C4-2B (cell line): ENCODE results near the gene DAAM1.

Experiments
- H3K27ac ChIP-seq: fragments of 450-650 bp; 2 replicates; pipeline ENCODE4 v1.5.1; 2017
- ZFX ChIP-seq: fragments of 450-650 bp; IDR thresholded peaks from 2 replicates; pipeline ENCODE4 v1.6.1; 2017
- TF ChIP-seq, protein P1 (sequence below): fragments of 450-650 bp; conservative IDR thresholded peaks from 2 replicates; pipeline ENCODE4 v1.5.1; 2017; ENCODE audit warnings: mild to moderate bottlenecking

Gene DAAM1

GRCh38 chr14:59176765-59177164 is 11.7 kb upstream of the DAAM1 start:
- TF ChIP-seq, protein P1, sequence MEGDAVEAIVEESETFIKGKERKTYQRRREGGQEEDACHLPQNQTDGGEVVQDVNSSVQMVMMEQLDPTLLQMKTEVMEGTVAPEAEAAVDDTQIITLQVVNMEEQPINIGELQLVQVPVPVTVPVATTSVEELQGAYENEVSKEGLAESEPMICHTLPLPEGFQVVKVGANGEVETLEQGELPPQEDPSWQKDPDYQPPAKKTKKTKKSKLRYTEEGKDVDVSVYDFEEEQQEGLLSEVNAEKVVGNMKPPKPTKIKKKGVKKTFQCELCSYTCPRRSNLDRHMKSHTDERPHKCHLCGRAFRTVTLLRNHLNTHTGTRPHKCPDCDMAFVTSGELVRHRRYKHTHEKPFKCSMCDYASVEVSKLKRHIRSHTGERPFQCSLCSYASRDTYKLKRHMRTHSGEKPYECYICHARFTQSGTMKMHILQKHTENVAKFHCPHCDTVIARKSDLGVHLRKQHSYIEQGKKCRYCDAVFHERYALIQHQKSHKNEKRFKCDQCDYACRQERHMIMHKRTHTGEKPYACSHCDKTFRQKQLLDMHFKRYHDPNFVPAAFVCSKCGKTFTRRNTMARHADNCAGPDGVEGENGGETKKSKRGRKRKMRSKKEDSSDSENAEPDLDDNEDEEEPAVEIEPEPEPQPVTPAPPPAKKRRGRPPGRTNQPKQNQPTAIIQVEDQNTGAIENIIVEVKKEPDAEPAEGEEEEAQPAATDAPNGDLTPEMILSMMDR = no peak
- no peak for TF ChIP-seq ZFX

DNA sequence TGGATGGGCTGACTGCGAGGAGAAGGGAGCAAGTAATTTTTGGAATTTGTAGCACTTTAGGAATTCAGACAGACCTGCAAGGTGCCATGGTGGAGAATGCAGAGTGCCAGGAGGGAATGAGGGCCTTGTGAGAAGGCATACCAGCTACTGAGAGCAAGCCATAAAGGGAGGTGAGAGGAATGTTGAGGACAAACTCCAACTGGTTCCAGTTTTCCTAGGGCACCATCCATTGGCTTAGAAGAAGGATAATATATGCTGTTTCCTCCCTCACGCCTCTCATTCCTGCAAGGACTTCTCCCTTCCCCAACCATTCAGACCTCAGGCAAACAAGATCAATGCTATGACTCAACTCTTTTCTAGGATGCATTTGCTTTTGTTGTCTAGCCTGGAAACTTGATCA is 11.2 kb upstream of the DAAM1 start:
- TF ChIP-seq, protein P1 = no peak
- TF ChIP-seq ZFX = no peak
- H3K27ac ChIP-seq = no peak overlapping the region

More at GRCh38 chr14:59176765-59177164, 11.7 kb upstream of the DAAM1 start:
- H3K27ac ChIP-seq = no peak overlapping the region

DNA sequence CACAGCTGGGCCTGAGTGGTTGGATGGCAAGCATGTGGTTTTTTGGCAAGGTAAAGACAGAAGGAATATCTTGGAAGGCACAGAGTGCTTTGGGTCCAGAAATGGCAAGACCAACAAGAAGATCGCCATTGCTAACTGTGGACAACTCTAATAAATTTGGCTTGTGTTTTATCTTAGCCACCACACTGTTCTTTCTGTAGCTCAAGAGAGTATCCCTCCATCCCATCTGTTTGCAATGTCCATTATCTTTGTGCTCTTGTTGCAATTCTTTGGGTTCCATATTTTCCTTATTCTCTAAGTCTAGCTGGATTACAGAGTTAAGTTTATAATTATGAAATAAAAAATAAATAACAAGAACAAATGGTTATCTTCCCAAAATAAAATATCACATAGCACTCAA is 6.7 kb upstream of the DAAM1 start:
- no peak for TF ChIP-seq ZFX
- TF ChIP-seq, protein P1 = no peak
- H3K27ac ChIP-seq = no peak overlapping the region

- no peak overlapping the region for H3K27ac ChIP-seq
- TF ChIP-seq, protein P1 = no peak
- no peak for TF ChIP-seq ZFX
These were observed 5.8 kb upstream of the DAAM1 start for GRCh38 chr14:59182641-59183040.

GRCh38 chr14:59183150-59183549 is 5.3 kb upstream of the DAAM1 start:
- H3K27ac ChIP-seq = no peak overlapping the region
- TF ChIP-seq, protein P1 = no peak
- TF ChIP-seq ZFX = no peak

DNA sequence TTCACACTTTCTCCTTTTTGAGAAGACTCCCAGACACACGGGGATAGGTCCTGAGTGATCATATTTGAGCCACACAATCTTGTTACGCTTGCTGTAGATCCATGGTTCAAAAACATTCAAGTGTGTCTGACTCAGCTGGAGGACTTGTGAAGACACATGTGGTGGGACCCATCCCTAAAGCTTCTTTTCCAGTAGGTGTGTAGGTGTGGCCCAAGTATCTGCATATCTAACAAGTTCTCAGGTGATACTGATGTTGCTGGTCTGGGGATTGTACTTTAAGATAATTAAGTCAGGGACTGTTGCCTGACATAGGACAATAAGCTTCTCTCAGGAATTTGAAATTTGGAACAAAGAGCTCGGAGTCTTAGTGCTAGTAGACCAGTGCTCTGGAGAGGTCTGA is 4.1 kb upstream of the DAAM1 start:
- TF ChIP-seq, protein P1 = no peak
- TF ChIP-seq ZFX = no peak

DNA sequence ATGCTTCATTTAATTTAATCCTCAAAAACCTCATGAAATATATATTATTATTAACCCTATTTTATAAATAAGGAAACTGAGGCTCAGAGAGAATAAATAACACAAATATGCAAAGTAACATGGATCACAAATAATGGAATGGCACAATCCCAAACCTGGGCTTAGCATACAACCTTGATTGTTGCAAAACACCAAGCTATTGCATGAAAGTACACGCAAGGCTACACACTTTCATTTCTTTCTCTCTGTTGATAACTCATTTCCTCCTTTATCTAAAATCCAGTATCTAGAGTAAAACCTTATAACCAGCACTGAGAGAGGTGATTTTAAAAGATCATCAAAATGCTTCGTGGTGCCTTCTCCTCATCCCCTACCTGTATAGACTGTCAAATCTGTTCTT is 2.8 kb upstream of the DAAM1 start:
- no peak overlapping the region for H3K27ac ChIP-seq
- TF ChIP-seq, protein P1 = no peak
- TF ChIP-seq ZFX = no peak

More for the DNA sequence above, 4.1 kb upstream of the DAAM1 start:
- H3K27ac ChIP-seq = no peak overlapping the region
